ENCODE measurements around the gene SVBP. TPM values are rescaled to one million over a fixed set of nuclear protein-coding genes. Genes with fewer than 3 reads are reported as not detected.

Gene SVBP
- total RNA-seq, 1 experiment from 2014 or later: 41.3 TPM

DNA sequence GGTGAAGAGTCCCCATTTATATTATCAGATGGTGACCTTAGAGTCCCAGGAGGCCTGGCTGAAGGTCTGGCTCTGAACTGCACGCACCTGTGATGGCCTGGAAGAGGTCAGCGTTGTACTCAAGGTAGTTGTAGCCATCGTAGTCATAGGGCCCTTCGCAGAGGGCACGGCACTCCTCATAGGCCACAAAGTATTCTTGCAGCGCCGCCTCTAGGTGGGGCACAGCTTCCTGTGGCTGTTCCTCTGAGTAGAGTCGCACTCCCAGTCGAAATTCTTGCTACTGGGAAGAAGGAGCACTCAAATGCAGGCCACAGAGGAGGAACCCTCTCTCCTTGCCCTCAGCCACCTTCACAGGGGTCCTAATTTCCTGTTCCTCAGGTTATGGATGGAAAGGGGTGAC lies 58.1 kb downstream of the SVBP start:
- H3T11ph ChIP-seq (ENCODE audit: low read length): no peak overlapping the region
- H3K4me1 ChIP-seq (ENCODE audit: insufficient read depth, low read length): no peaks in the 10 kb centered on the region
- no peaks in the 10 kb centered on the region for H3K9me3 ChIP-seq (ENCODE audit: control insufficient read depth, low read depth, low read length)
- H4K20me1 ChIP-seq (ENCODE audit: control insufficient read depth, insufficient read depth, insufficient read length): no peaks in the 10 kb centered on the region
- no peaks in the 10 kb centered on the region for H3K79me2 ChIP-seq (ENCODE audit: insufficient read depth, low read length)
- no peak overlapping the region for H2AFZ ChIP-seq (ENCODE audit: low read length)
- H2AK5ac ChIP-seq (ENCODE audit: insufficient read length, low read length): no peak overlapping the region
- H3K18ac ChIP-seq (ENCODE audit: insufficient read length, low read depth, low read length): no peak overlapping the region
- H2BK12ac ChIP-seq (ENCODE audit: insufficient read length, low read depth, low read length): no peak overlapping the region
- H3K27ac ChIP-seq (ENCODE audit: insufficient read length, low read depth, low read length): no peak overlapping the region
- no peak overlapping the region for H3K4me2 ChIP-seq (ENCODE audit: insufficient read depth, insufficient read length, low read length)
- DNase-seq: peak; percentile 76
- H3K4me1 Mint-ChIP-seq: peaks cover 0 to 3% of the 10 kb centered on the region in 2 experiments; a peak in 3 of 4 replicates
- H4K8ac ChIP-seq (replicated peaks; ENCODE audit: insufficient read length, low read depth, low read length): no peak overlapping the region
- no peak overlapping the region for H2BK120ac ChIP-seq (ENCODE audit: low read depth, low read length, poor library complexity, severe bottlenecking)
- no peaks in the 10 kb centered on the region for H3K27me3 Mint-ChIP-seq (ENCODE audit: low read depth)
- H3K23me2 ChIP-seq (ENCODE audit: insufficient read length, low read depth, low read length, poor library complexity, severe bottlenecking): no peaks in the 10 kb centered on the region
- no peak overlapping the region for H4K91ac ChIP-seq (ENCODE audit: insufficient read length, low read depth, low read length)
- no peak overlapping the region for H3K27ac Mint-ChIP-seq
- H2BK5ac ChIP-seq (ENCODE audit: insufficient read length, low read length): no peak overlapping the region
- H4K5ac ChIP-seq (ENCODE audit: insufficient read length, low read depth, low read length): no peak overlapping the region
- no peak overlapping the region for H3K14ac ChIP-seq (ENCODE audit: insufficient read depth, low read length)
- H3K4me3 Mint-ChIP-seq: no peak overlapping the region
- H3K79me1 ChIP-seq (ENCODE audit: insufficient read depth, low read depth, low read length, poor library complexity, severe bottlenecking): no peaks in the 10 kb centered on the region
- no peaks in the 10 kb centered on the region for H3K27me3 ChIP-seq (ENCODE audit: insufficient read depth, low read length)
- no peak overlapping the region for H3K4ac ChIP-seq (ENCODE audit: low read depth, low read length)
- H2BK20ac ChIP-seq (ENCODE audit: low read depth, low read length, poor library complexity, severe bottlenecking): no peak overlapping the region
- WGBS (ENCODE audit: extremely low coverage, insufficient read length, low lambda C conversion rate): no CpG with 5 or more reads among the region's 9 CpGs
- no peak overlapping the region for H3K56ac ChIP-seq (ENCODE audit: insufficient read length, low read depth, low read length)
- no peaks in the 10 kb centered on the region for H3K9me3 Mint-ChIP-seq
- H2BK15ac ChIP-seq (ENCODE audit: low read depth, low read length): no peak overlapping the region
- peak; percentile 46; the same call in 2 of the 3 replicates for TF ChIP-seq CTCF (conservative IDR thresholded peaks at IDR 0.05)
- no peak overlapping the region for H3K9ac ChIP-seq (ENCODE audit: extremely low read depth, insufficient read length, low read length)
- no peak overlapping the region for H3K23ac ChIP-seq (ENCODE audit: insufficient read length, low read depth, low read length)
- H3K36me3 Mint-ChIP-seq (ENCODE audit: insufficient read depth in 1 of 3, low read depth in 3 of 3): peaks cover 29 to 66% (median 62%) of the 10 kb centered on the region in 3 experiments
